Natural killer cell (primary cell): ENCODE results near the gene BCL3. TPM values are rescaled to one million over a fixed set of nuclear protein-coding genes. Genes with fewer than 3 reads are reported as not detected.
"Not testable (repeated sequence)": the region's sequence is repeated elsewhere in the genome, so short reads cannot be mapped to it uniquely, and the experiment has no call there.

Experiments used
- ATAC-seq, 3 donors: fragments of 150-1000 bp in 2 of 3; fragments of 200-7000 bp in 1 of 3; cut with Tn5 transposase; 1 replicate in 1 of 3; 2 replicates in 2 of 3; pipeline ENCODE4 v1.10.0; 2021; ENCODE audit warnings: mild to moderate bottlenecking in 2 of 3, moderate library complexity in 2 of 3
- DNase-seq, 2 donors: peaks; one replicate each; pipeline versions ENCODE4 v3.0.0 to v3.0.0-alpha.2; 2013 to 2021; ENCODE audit warnings: mixed read lengths in 1 of 2
- H3K27ac ChIP-seq: one replicate; pipeline ENCODE4 v1.5.1; 2013; ENCODE audit warnings: mild to moderate bottlenecking, low read length
- H3K27me3 ChIP-seq: one replicate; pipeline ENCODE4 v1.6.1; 2013; ENCODE audit warnings: low read length; ENCODE audit not compliant: control insufficient read depth, insufficient read depth
- H3K36me3 ChIP-seq: one replicate; pipeline ENCODE4 v1.6.1; 2013; ENCODE audit warnings: low read length; ENCODE audit not compliant: control insufficient read depth, insufficient read depth
- H3K4me1 ChIP-seq: one replicate; pipeline ENCODE4 v1.6.1; 2013; ENCODE audit warnings: low read length; ENCODE audit not compliant: control insufficient read depth, insufficient read depth
- H3K4me3 ChIP-seq: one replicate; pipeline ENCODE4 v1.5.1; 2013; ENCODE audit warnings: low read length
- H3K9me3 ChIP-seq: one replicate; pipeline ENCODE4 v1.6.1; 2013; ENCODE audit warnings: low read length; ENCODE audit not compliant: control insufficient read depth, insufficient read depth
- H3K27ac Mint-ChIP-seq, 2 donors: one replicate each; pipeline ENCODE4 v1.8.0; 2022; ENCODE audit warnings: mild to moderate bottlenecking in 2 of 2, mixed read lengths in 2 of 2, moderate library complexity in 1 of 2
- H3K27me3 Mint-ChIP-seq, 2 donors: one replicate each; pipeline ENCODE4 v1.8.0; 2022; ENCODE audit warnings: low read depth in 2 of 2, mixed read lengths in 2 of 2
- H3K36me3 Mint-ChIP-seq: one replicate; pipeline ENCODE4 v1.8.0; 2022; ENCODE audit warnings: mixed read lengths
- H3K4me1 Mint-ChIP-seq, 2 donors: one replicate each; pipeline ENCODE4 v1.8.0; 2022; ENCODE audit warnings: mixed read lengths in 2 of 2
- H3K4me3 Mint-ChIP-seq: one replicate; pipeline ENCODE4 v1.8.0; 2022; ENCODE audit warnings: mild to moderate bottlenecking, moderate library complexity, mixed read lengths
- H3K9me3 Mint-ChIP-seq, 2 donors: one replicate each; pipeline ENCODE4 v1.8.0; 2022; ENCODE audit warnings: mixed read lengths in 2 of 2
- CTCF ChIP-seq: fragments of 200-600 bp; IDR thresholded peaks from one replicate; pipeline ENCODE4 v1.8.0; 2022; ENCODE audit warnings: antibody characterized with exemption
- WGBS: methylation state at CpG from one replicate; pipeline ENCODE4 v1.1.7; 2013; ENCODE audit warnings: missing lambda C conversion rate; ENCODE audit not compliant: insufficient coverage; 5-methylcytosine and 5-hydroxymethylcytosine counted together
- intact Hi-C: fragments of 100-400 bp; cut with micrococcal nuclease; formaldehyde crosslinking; loops from one replicate; pipeline ENCODE4 v1.14.2; 2022
- total RNA-seq, 4 donors: library from RNA; stranded (reverse); fragments of 120-200 nt in 1 of 4; gene quantifications; one replicate each; pipeline versions ENCODE4 v1.2.3 to v1.2.4, GENCODE V29; 2013 to 2022

BCL3 gene
- total RNA-seq, 3 donors from 2014 or later (not counting 1 experiment from before 2014, with no cell fraction given) = 152 to 199 (median 164) TPM

- WGBS = 96% methylated on average over 22 of the region's 23 CpGs
- Histone ChIP-seq H3K36me3 (no peaks in the 10 kb centered on the region), H3K9me3 (no peaks in the 10 kb centered on the region), H3K4me3 (no peak overlapping the region), H3K27me3 (no peaks in the 10 kb centered on the region), H3K27ac (no peak overlapping the region), H3K4me1 (no peaks in the 10 kb centered on the region)
- Mint-ChIP-seq H3K9me3 (no peaks in the 10 kb centered on the region), H3K27ac (no peak overlapping the region), H3K4me3 (no peak overlapping the region), H3K36me3 (no peaks in the 10 kb centered on the region), H3K4me1 (no peaks in the 10 kb centered on the region), H3K27me3 (peaks cover 0 to 4% of the 10 kb centered on the region in 2 donors)
- intact Hi-C loops = no loop called here
- DNase-seq (no peak), ATAC-seq (no peak)
- TF ChIP-seq CTCF = no peak
These were observed 28.0 kb downstream of the BCL3 start for GRCh38 chr19:44776402-44777096.

- H3K4me3 Mint-ChIP-seq = no peak within 1 kb of the TSS
- no peak for TF ChIP-seq CTCF
- no peak within 1 kb of the TSS for H3K27ac Mint-ChIP-seq
- Histone ChIP-seq H3K27ac (no peak within 1 kb of the TSS), H3K4me3 (no peak within 1 kb of the TSS), H3K36me3 (no peaks in the 10 kb centered on the region), H3K27me3 (no peaks in the 10 kb centered on the region), H3K4me1 (no peaks in the 10 kb centered on the region), H3K9me3 (no peaks in the 10 kb centered on the region)
- H3K4me1 Mint-ChIP-seq = no peaks in the 10 kb centered on the region
- H3K27me3 Mint-ChIP-seq = peaks cover 0 to 4% of the 10 kb centered on the region in 2 donors
- no peaks in the 10 kb centered on the region for H3K36me3 Mint-ChIP-seq
- DNase-seq = no peak
- WGBS = 32% methylated on average over 47 of the region's 47 CpGs
- intact Hi-C loops = no loop called here
- no peaks in the 10 kb centered on the region for H3K9me3 Mint-ChIP-seq
- no peak for ATAC-seq
These were observed 29.3 kb downstream of the BCL3 start, which contains the start of gene CBLC for GRCh38 chr19:44777715-44778347. CBLC (plus strand) TSS chr19:44777890; CDS start chr19:44777932, 42 bp downstream.

- no peak overlapping the region for H3K27ac Mint-ChIP-seq
- intact Hi-C loops = no loop called here
- TF ChIP-seq CTCF = no peak
- DNase-seq (no peak), ATAC-seq (no peak)
- no peak overlapping the region for H3K4me3 Mint-ChIP-seq
- Histone ChIP-seq H3K9me3 (no peaks in the 10 kb centered on the region), H3K4me1 (peaks cover under 1% of the 10 kb centered on the region), H3K27me3 (no peaks in the 10 kb centered on the region), H3K4me3 (no peak overlapping the region), H3K27ac (no peak overlapping the region), H3K36me3 (no peaks in the 10 kb centered on the region)
- no peaks in the 10 kb centered on the region for H3K36me3 Mint-ChIP-seq
- 94% methylated on average over 2 of the region's 2 CpGs for WGBS
- no peaks in the 10 kb centered on the region for H3K9me3 Mint-ChIP-seq
- peaks cover 2 to 4% of the 10 kb centered on the region in 2 donors for H3K27me3 Mint-ChIP-seq
- peaks cover 0 to 1% of the 10 kb centered on the region in 2 donors for H3K4me1 Mint-ChIP-seq
These were observed 30.6 kb downstream of the BCL3 start for GRCh38 chr19:44779150-44779549.

- 90% methylated on average over 2 of the region's 2 CpGs for WGBS
- H3K4me1 Mint-ChIP-seq, ATAC-seq, H3K4me1 ChIP-seq, H3K4me3 ChIP-seq, H3K36me3 Mint-ChIP-seq, H3K27me3 ChIP-seq, H3K27ac ChIP-seq, H3K27ac Mint-ChIP-seq, H3K36me3 ChIP-seq, DNase-seq, H3K4me3 Mint-ChIP-seq, H3K9me3 Mint-ChIP-seq, H3K9me3 ChIP-seq: not testable (repeated sequence)
- intact Hi-C loops = loop anchor here (5.0 kb wide), 1 partner anchor 556 kb away; no protein-coding TSS in a partner anchor
- peaks cover 6 to 10% of the 10 kb centered on the region in 2 donors for H3K27me3 Mint-ChIP-seq
These were observed 33.2 kb downstream of the BCL3 start for GRCh38 chr19:44781694-44782093.
